Measurements from ENCODE around the gene ASPG.

The ASPG gene

GRCh38 chr14:104119488-104120251 is 34.2 kb downstream of the ASPG start:
- TF ChIP-seq, protein P1, sequence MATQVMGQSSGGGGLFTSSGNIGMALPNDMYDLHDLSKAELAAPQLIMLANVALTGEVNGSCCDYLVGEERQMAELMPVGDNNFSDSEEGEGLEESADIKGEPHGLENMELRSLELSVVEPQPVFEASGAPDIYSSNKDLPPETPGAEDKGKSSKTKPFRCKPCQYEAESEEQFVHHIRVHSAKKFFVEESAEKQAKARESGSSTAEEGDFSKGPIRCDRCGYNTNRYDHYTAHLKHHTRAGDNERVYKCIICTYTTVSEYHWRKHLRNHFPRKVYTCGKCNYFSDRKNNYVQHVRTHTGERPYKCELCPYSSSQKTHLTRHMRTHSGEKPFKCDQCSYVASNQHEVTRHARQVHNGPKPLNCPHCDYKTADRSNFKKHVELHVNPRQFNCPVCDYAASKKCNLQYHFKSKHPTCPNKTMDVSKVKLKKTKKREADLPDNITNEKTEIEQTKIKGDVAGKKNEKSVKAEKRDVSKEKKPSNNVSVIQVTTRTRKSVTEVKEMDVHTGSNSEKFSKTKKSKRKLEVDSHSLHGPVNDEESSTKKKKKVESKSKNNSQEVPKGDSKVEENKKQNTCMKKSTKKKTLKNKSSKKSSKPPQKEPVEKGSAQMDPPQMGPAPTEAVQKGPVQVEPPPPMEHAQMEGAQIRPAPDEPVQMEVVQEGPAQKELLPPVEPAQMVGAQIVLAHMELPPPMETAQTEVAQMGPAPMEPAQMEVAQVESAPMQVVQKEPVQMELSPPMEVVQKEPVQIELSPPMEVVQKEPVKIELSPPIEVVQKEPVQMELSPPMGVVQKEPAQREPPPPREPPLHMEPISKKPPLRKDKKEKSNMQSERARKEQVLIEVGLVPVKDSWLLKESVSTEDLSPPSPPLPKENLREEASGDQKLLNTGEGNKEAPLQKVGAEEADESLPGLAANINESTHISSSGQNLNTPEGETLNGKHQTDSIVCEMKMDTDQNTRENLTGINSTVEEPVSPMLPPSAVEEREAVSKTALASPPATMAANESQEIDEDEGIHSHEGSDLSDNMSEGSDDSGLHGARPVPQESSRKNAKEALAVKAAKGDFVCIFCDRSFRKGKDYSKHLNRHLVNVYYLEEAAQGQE (IDR thresholded peaks at IDR 0.05; ENCODE audit: insufficient read depth in 1 of 2, low read depth in 2 of 2, low read length in 2 of 2), result no peak
- TF ChIP-seq POLR2AphosphoS5 (IDR thresholded peaks at IDR 0.05; ENCODE audit: low read depth, low read length) (no peak), SIN3A (IDR thresholded peaks at IDR 0.05; ENCODE audit: borderline replicate concordance, insufficient read depth, low read length) (no peak), FOXP2 (optimal IDR thresholded peaks at IDR 0.05; ENCODE audit: borderline replicate concordance, extremely low read depth, extremely low read length, insufficient read depth) (no peak), TAF1 (IDR thresholded peaks at IDR 0.05; ENCODE audit: borderline replicate concordance, insufficient read depth, low read length) (no peak)

- no peak for TF ChIP-seq POLR2AphosphoS5 (IDR thresholded peaks at IDR 0.05; ENCODE audit: low read depth, low read length)
- no peak for TF ChIP-seq SIN3A (IDR thresholded peaks at IDR 0.05; ENCODE audit: borderline replicate concordance, insufficient read depth, low read length)
- no peak for TF ChIP-seq TAF1 (IDR thresholded peaks at IDR 0.05; ENCODE audit: borderline replicate concordance, insufficient read depth, low read length)
- TF ChIP-seq FOXP2 (optimal IDR thresholded peaks at IDR 0.05; ENCODE audit: borderline replicate concordance, extremely low read depth, extremely low read length, insufficient read depth), result no peak
- TF ChIP-seq, protein P1 (IDR thresholded peaks at IDR 0.05; ENCODE audit: insufficient read depth in 1 of 2, low read depth in 2 of 2, low read length in 2 of 2), result no peak
Measured at GRCh38 chr14:104120281-104120741, 34.8 kb downstream of the ASPG start.

GRCh38 chr14:104121142-104121541 is 35.6 kb downstream of the ASPG start:
- TF ChIP-seq SIN3A (IDR thresholded peaks at IDR 0.05; ENCODE audit: borderline replicate concordance, insufficient read depth, low read length) (no peak), FOXP2 (optimal IDR thresholded peaks at IDR 0.05; ENCODE audit: borderline replicate concordance, extremely low read depth, extremely low read length, insufficient read depth) (no peak), TAF1 (IDR thresholded peaks at IDR 0.05; ENCODE audit: borderline replicate concordance, insufficient read depth, low read length) (no peak), POLR2AphosphoS5 (IDR thresholded peaks at IDR 0.05; ENCODE audit: low read depth, low read length) (no peak)
- TF ChIP-seq, protein P1 (IDR thresholded peaks at IDR 0.05; ENCODE audit: insufficient read depth in 1 of 2, low read depth in 2 of 2, low read length in 2 of 2), result no peak

DNA sequence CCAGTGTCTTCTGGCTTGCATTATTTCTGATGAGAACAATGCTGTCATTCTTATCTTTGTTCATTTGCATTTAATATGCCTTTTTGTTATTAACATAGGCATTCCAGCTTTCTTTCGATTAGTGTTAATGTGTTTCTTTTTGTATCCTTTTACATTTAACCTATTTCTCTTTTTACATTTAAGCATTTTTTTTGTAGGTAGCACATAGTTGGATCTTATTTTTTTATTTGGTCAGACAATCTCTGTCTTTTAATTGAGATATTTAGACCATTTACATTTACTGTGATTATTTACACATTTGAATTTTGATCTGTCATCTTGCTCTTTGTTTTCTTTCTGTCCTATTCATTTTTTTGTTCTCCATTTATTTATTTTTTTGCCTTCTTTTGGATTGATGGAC is 38.4 kb downstream of the ASPG start:
- TF ChIP-seq POLR2AphosphoS5 (IDR thresholded peaks at IDR 0.05; ENCODE audit: low read depth, low read length) (no peak), FOXP2 (optimal IDR thresholded peaks at IDR 0.05; ENCODE audit: borderline replicate concordance, extremely low read depth, extremely low read length, insufficient read depth) (no peak), SIN3A (IDR thresholded peaks at IDR 0.05; ENCODE audit: borderline replicate concordance, insufficient read depth, low read length) (no peak), TAF1 (IDR thresholded peaks at IDR 0.05; ENCODE audit: borderline replicate concordance, insufficient read depth, low read length) (no peak)
- TF ChIP-seq, protein P1 (IDR thresholded peaks at IDR 0.05; ENCODE audit: insufficient read depth in 1 of 2, low read depth in 2 of 2, low read length in 2 of 2), result no peak

Data from PFSK-1 (cell line).